ENCODE data around the gene IL31.

- no peak for TF ChIP-seq CTCF (IDR thresholded peaks at IDR 0.05)
- TF ChIP-seq POLR2AphosphoS5 (IDR thresholded peaks at IDR 0.05; ENCODE audit: insufficient read depth in 1 of 2, low read depth in 1 of 2) = no peak
Measured at GRCh38 chr12:122194804-122195203, 20.8 kb upstream of the IL31 start.
